Left renal pelvis (tissue), 4 donors: ENCODE results near the gene LCAT. TPM values are rescaled to one million over a fixed set of nuclear protein-coding genes. Genes with fewer than 3 reads are reported as not detected.

Experiments used
- DNase-seq, 4 donors: peaks; one replicate each; pipeline ENCODE4 v3.0.0-alpha.2; 2013; ENCODE audit warnings: low read depth in 4 of 4, low spot score in 3 of 4
- polyA plus RNA-seq, 4 donors: library from polyadenylated mRNA; unstranded; fragments of 120-200 nt; gene quantifications; one replicate each; pipeline ENCODE4 v1.2.1, GENCODE V29; 2013; ENCODE audit not compliant: insufficient read length in 4 of 4

LCAT gene
- polyA plus RNA-seq, 4 donors: 13.1 to 29.4 (median 23.7) TPM

GRCh38 chr16:67935101-67935401 lies 8.9 kb downstream of the LCAT start:
- no peak for DNase-seq

GRCh38 chr16:67934306-67935100 lies 9.4 kb downstream of the LCAT start:
- no peak for DNase-seq

- no peak for DNase-seq
Measured at GRCh38 chr16:67933805-67934204, 10.1 kb downstream of the LCAT start.

GRCh38 chr16:67932462-67932840 lies 11.5 kb downstream of the LCAT start:
- no peak for DNase-seq

- no peak for DNase-seq
Measured at GRCh38 chr16:67931712-67932461, 12.0 kb downstream of the LCAT start, which contains the start of gene CTRL. Gene CTRL (minus strand): TSS chr16:67931862. CDS start chr16:67931852, 10 bp downstream.

GRCh38 chr16:67930678-67931211 lies 13.2 kb downstream of the LCAT start:
- DNase-seq: no peak

- DNase-seq: no peak
Measured at GRCh38 chr16:67930191-67930590, 13.7 kb downstream of the LCAT start.

GRCh38 chr16:67928561-67929364 lies 15.2 kb downstream of the LCAT start:
- peak in 2 of 4 donors; percentile 39 for DNase-seq

GRCh38 chr16:67928147-67928546 lies 15.8 kb downstream of the LCAT start:
- DNase-seq: no peak

GRCh38 chr16:67927131-67927941 lies 16.6 kb downstream of the LCAT start:
- no peak for DNase-seq

- no peak for DNase-seq
Measured at GRCh38 chr16:67926181-67926750, 17.7 kb downstream of the LCAT start.

GRCh38 chr16:67924140-67924906 lies 19.6 kb downstream of the LCAT start:
- DNase-seq: no peak

GRCh38 chr16:67923414-67924116 lies 20.4 kb downstream of the LCAT start:
- DNase-seq: no peak

GRCh38 chr16:67922740-67923139 lies 21.2 kb downstream of the LCAT start:
- DNase-seq: no peak

- no peak for DNase-seq
Measured at GRCh38 chr16:67922221-67922620, 21.7 kb downstream of the LCAT start.

- DNase-seq: no peak
Measured at GRCh38 chr16:67919622-67920221, 24.2 kb downstream of the LCAT start.

GRCh38 chr16:67917852-67918236 lies 26.1 kb downstream of the LCAT start:
- DNase-seq: no peak
